Left ventricle myocardium inferior (tissue), 1 donor: ENCODE measurements around the gene LTBP1. TPM values are rescaled to one million over a fixed set of nuclear protein-coding genes. Genes with fewer than 3 reads are reported as not detected.
A peak's percentile ranks its signal among the peaks of the same experiment; 100 is the strongest.

Source experiments
- DNase-seq: peaks from one replicate; pipeline ENCODE4 v3.0.0-alpha.2; 2020
- H3K27ac ChIP-seq: fragments of 200-600 bp; replicated peaks from 2 replicates; pipeline ENCODE4 v1.8.0; 2021
- H3K27me3 ChIP-seq: fragments of 200-600 bp; 2 replicates; pipeline ENCODE4 v1.8.0; 2021; ENCODE audit warnings: low read depth
- H3K36me3 ChIP-seq: fragments of 200-600 bp; 2 replicates; pipeline ENCODE4 v1.8.0; 2021
- H3K4me1 ChIP-seq: fragments of 200-600 bp; 2 replicates; pipeline ENCODE4 v1.8.0; 2021
- H3K4me3 ChIP-seq: fragments of 200-600 bp; 2 replicates; pipeline ENCODE4 v1.8.0; 2021; ENCODE audit warnings: mild to moderate bottlenecking, moderate library complexity
- H3K9me3 ChIP-seq: fragments of 200-600 bp; replicated peaks from 2 replicates; pipeline ENCODE4 v1.8.0; 2021
- CTCF ChIP-seq: fragments of 200-600 bp; IDR thresholded peaks from 2 replicates; pipeline ENCODE4 v1.8.0; 2021; ENCODE audit warnings: antibody characterized with exemption, mild to moderate bottlenecking, borderline replicate concordance
- intact Hi-C: fragments of 100-400 bp; cut with micrococcal nuclease; formaldehyde crosslinking; loops from one replicate; pipeline ENCODE4 v1.11.0; 2022
- total RNA-seq: library from RNA; stranded (reverse); fragmentation: NEBNext Ultra II Directional; extraction: Animal tissue kit (Norgen Biotek cat#: 25700); gene quantifications from one replicate; pipeline ENCODE4 v1.2.1, GENCODE V29; 2021
- donor health status: DM: no; HTN: yes; CAD: no; lungs with severe emphysema.

LTBP1 gene
- total RNA-seq, 1 donor from 2014 or later, result 88.9 TPM

- no peak overlapping the region for H3K4me3 ChIP-seq
- no peak for TF ChIP-seq CTCF
- H3K9me3 ChIP-seq, result no peaks in the 10 kb centered on the region
- peaks cover 28% of the 10 kb centered on the region for H3K4me1 ChIP-seq
- no peak for DNase-seq
- H3K27me3 ChIP-seq, result no peaks in the 10 kb centered on the region
- peak overlapping the region; percentile 33 for H3K27ac ChIP-seq
- no peaks in the 10 kb centered on the region for H3K36me3 ChIP-seq
- intact Hi-C loops, result loop anchor here (10.0 kb wide), 2 partner anchors 167 to 643 kb away; no protein-coding TSS in a partner anchor
Measured at GRCh38 chr2:32941944-32942690, 4.6 kb upstream of the LTBP1 start.

GRCh38 chr2:32942793-32943485, 3.8 kb upstream of the LTBP1 start:
- H3K36me3 ChIP-seq, result no peaks in the 10 kb centered on the region
- intact Hi-C loops, result loop anchor here (10.0 kb wide), 2 partner anchors 168 to 642 kb away; no protein-coding TSS in a partner anchor

DNA sequence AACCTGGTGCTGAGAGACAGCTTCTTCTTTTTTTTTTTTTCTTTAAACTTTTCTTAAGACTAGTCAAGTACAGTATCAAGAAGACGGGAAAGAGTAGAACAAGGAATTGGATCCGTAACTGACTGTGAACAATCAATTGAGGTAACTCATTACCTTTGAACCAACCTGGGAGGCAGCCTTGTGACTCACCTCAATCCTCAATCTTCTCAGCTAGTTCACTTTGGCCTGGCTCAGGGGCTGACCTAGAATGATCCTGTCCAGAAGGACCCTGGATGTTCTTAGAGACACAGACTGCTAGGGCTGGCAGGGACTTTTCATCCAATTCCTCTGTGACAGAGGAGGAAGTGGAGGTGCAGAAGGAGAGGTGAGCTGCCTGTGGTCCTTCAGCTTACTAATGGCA, 1.5 kb upstream of the LTBP1 start:
- no peaks in the 10 kb centered on the region for H3K36me3 ChIP-seq
- intact Hi-C loops, result loop anchor here (10.0 kb wide), 2 partner anchors 170 to 640 kb away; no protein-coding TSS in a partner anchor
- no peak for TF ChIP-seq CTCF
- no peak overlapping the region for H3K4me3 ChIP-seq
- no peak overlapping the region for H3K27ac ChIP-seq
- no peaks in the 10 kb centered on the region for H3K9me3 ChIP-seq
- H3K27me3 ChIP-seq, result no peaks in the 10 kb centered on the region
- DNase-seq, result no peak
- H3K4me1 ChIP-seq, result peaks cover 50% of the 10 kb centered on the region

More at GRCh38 chr2:32942793-32943485, 3.8 kb upstream of the LTBP1 start:
- H3K4me3 ChIP-seq, result no peak overlapping the region
- no peaks in the 10 kb centered on the region for H3K27me3 ChIP-seq
- TF ChIP-seq CTCF, result no peak
- H3K4me1 ChIP-seq, result peaks cover 35% of the 10 kb centered on the region
- H3K27ac ChIP-seq, result no peak overlapping the region
- H3K9me3 ChIP-seq, result no peaks in the 10 kb centered on the region
- no peak for DNase-seq

DNA sequence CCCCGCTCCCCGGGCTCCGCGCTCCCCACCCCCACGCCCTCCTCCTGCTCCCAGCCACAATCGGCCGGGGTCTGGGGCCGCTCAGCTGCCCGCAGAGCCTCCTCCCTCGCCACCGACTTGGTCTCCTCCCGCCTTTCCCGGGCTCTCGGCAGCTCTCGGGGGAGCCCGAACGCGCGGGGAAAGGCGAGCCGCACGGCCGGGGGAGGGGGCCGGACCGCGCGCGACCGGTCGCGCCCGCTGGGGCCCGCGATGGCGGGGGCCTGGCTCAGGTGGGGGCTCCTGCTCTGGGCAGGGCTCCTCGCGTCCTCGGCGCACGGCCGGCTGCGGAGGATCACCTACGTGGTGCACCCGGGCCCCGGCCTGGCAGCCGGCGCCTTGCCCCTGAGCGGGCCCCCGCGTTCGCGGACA, 327 bp downstream of the LTBP1 start:
- no peaks in the 10 kb centered on the region for H3K36me3 ChIP-seq
- H3K4me3 ChIP-seq, result peak overlapping the region; percentile 93
- H3K27ac ChIP-seq, result peak overlapping the region; percentile 95
- H3K4me1 ChIP-seq, result peaks cover 63% of the 10 kb centered on the region
- intact Hi-C loops, result loop anchor here (10.0 kb wide), 2 partner anchors 172 to 638 kb away; no protein-coding TSS in a partner anchor
- no peak for DNase-seq
- TF ChIP-seq CTCF, result no peak
- H3K9me3 ChIP-seq, result no peaks in the 10 kb centered on the region
- no peaks in the 10 kb centered on the region for H3K27me3 ChIP-seq

- intact Hi-C loops, result loop anchor here (10.0 kb wide), 2 partner anchors 173 to 637 kb away; no protein-coding TSS in a partner anchor
- peak; percentile 42 for DNase-seq
- H3K36me3 ChIP-seq, result no peaks in the 10 kb centered on the region
- H3K4me1 ChIP-seq, result peaks cover 63% of the 10 kb centered on the region
- H3K27ac ChIP-seq, result peak overlapping the region; percentile 95
- peak overlapping the region; percentile 93 for H3K4me3 ChIP-seq
- no peaks in the 10 kb centered on the region for H3K27me3 ChIP-seq
- TF ChIP-seq CTCF, result no peak
- no peaks in the 10 kb centered on the region for H3K9me3 ChIP-seq
Measured at GRCh38 chr2:32947484-32948143, 861 bp downstream of the LTBP1 start.
